Lung (tissue), 12 donors: ENCODE measurements around the gene SLC37A1. TPM values are rescaled to one million over a fixed set of nuclear protein-coding genes. Genes with fewer than 3 reads are reported as not detected.

Experiments
- ATAC-seq: fragments of 200-7000 bp; cut with Tn5 transposase; one replicate; pipeline ENCODE4 v1.9.1; 2020; ENCODE audit warnings: moderate number of reproducible peaks; ENCODE audit not compliant: insufficient read depth, low FRiP score
- DNase-seq, 3 donors: peaks; one replicate each; pipeline ENCODE4 v3.0.0-alpha.2; 2013 to 2017
- H3K27ac ChIP-seq, 2 donors: one replicate each; pipeline ENCODE4 v1.5.1; 2013; ENCODE audit warnings: mild to moderate bottlenecking in 2 of 2, moderate library complexity in 2 of 2, control low read depth in 1 of 2, inconsistent platforms in 1 of 2, low read depth in 1 of 2, low read length in 1 of 2
- H3K27me3 ChIP-seq, 3 donors: one replicate each; pipeline ENCODE4 v1.5.1; 2013; ENCODE audit warnings: low read length in 2 of 3; ENCODE audit not compliant: control insufficient read depth in 3 of 3, insufficient read depth in 3 of 3
- H3K36me3 ChIP-seq, 4 donors: one replicate each; pipeline ENCODE4 v1.5.1; 2013; ENCODE audit warnings: low read length in 4 of 4, mild to moderate bottlenecking in 1 of 4, moderate library complexity in 1 of 4; ENCODE audit not compliant: control insufficient read depth in 4 of 4, insufficient read depth in 4 of 4
- H3K4me1 ChIP-seq, 5 donors: one replicate each; pipeline ENCODE4 v1.5.1; 2013; ENCODE audit warnings: low read length in 5 of 5, mild to moderate bottlenecking in 2 of 5, moderate library complexity in 1 of 5; ENCODE audit not compliant: control insufficient read depth in 5 of 5, insufficient read depth in 5 of 5
- H3K4me3 ChIP-seq: one replicate; pipeline ENCODE4 v1.5.1; 2013; ENCODE audit warnings: mild to moderate bottlenecking, control low read depth, moderate library complexity
- H3K9ac ChIP-seq, 2 donors: one replicate each; pipeline ENCODE4 v1.5.1; 2013; ENCODE audit warnings: low read length in 2 of 2, control low read depth in 1 of 2; ENCODE audit not compliant: insufficient read depth in 1 of 2
- H3K9me3 ChIP-seq, 4 donors: one replicate each; pipeline ENCODE4 v1.5.1; 2013; ENCODE audit warnings: low read length in 3 of 4, mild to moderate bottlenecking in 1 of 4, moderate library complexity in 1 of 4; ENCODE audit not compliant: control insufficient read depth in 4 of 4, insufficient read depth in 3 of 4
- WGBS, 2 donors: extraction: QIAGEN DNeasy Blood & Tissue Kit; methylation state at CpG; one replicate each; pipeline ENCODE4 v1.1.7; 2013; 5-methylcytosine and 5-hydroxymethylcytosine counted together
- polyA plus RNA-seq, 2 donors: library from polyadenylated mRNA; stranded (reverse); fragments of 200-250 nt; gene quantifications; one replicate each; pipeline ENCODE4 v1.2.1, GENCODE V29; 2013
- total RNA-seq, 2 donors: library from RNA; depleted of rRNA in 1 of 2; stranded (reverse); fragments of >200 nt in 1 of 2; gene quantifications; one replicate each; pipeline ENCODE4 v1.2.1, GENCODE V29; 2014 to 2021
- TF ChIP-seq, protein P1 (sequence below): IDR thresholded peaks from 2 replicates; pipeline ENCODE4 v1.5.1; 2012; ENCODE audit warnings: mild to moderate bottlenecking; ENCODE audit errors: control extremely low read depth, extremely low read depth
- donor health status: control.
- donor health status: control.
- donor health status: Bipolar disorder and iron deficiency.
- donor health status: healthy.
- donor health status: DM: yes; HTN: yes; CAD: no.

The SLC37A1 gene
- total and polyA plus RNA-seq, 4 donors, result 13.3 to 29.5 (median 19.6) TPM

DNA sequence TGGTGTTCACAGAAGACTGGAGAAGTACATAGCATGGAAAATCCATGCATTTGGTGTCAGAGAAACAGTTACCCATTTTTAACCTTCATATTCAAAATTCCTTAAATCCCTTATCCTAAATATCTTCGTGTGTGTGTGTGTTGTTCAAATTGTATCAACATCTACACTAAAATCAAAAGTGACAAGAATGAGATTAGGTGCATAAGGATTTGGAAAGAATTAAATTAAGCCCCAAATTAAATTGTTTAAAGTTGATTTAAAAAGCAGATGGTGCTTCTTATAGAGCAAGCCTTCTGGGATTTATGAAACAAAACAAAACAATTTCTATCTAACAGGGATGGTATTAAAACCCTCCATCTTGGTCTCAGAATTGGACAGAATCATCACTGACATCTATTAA lies 22.3 kb upstream of the SLC37A1 start:
- H3K9ac ChIP-seq, result no peak overlapping the region
- no peaks in the 10 kb centered on the region for H3K27me3 ChIP-seq
- TF ChIP-seq, protein P1, sequence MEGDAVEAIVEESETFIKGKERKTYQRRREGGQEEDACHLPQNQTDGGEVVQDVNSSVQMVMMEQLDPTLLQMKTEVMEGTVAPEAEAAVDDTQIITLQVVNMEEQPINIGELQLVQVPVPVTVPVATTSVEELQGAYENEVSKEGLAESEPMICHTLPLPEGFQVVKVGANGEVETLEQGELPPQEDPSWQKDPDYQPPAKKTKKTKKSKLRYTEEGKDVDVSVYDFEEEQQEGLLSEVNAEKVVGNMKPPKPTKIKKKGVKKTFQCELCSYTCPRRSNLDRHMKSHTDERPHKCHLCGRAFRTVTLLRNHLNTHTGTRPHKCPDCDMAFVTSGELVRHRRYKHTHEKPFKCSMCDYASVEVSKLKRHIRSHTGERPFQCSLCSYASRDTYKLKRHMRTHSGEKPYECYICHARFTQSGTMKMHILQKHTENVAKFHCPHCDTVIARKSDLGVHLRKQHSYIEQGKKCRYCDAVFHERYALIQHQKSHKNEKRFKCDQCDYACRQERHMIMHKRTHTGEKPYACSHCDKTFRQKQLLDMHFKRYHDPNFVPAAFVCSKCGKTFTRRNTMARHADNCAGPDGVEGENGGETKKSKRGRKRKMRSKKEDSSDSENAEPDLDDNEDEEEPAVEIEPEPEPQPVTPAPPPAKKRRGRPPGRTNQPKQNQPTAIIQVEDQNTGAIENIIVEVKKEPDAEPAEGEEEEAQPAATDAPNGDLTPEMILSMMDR, result no peak
- WGBS, 2 donors, result 73 to 92% methylated on average over 1 of the region's 1 CpG
- H3K4me1 ChIP-seq, result peaks cover 0 to 6% (median 0%) of the 10 kb centered on the region in 5 donors
- no peaks in the 10 kb centered on the region for H3K36me3 ChIP-seq
- ATAC-seq (no peak), DNase-seq (no peak)
- no peak overlapping the region for H3K4me3 ChIP-seq
- H3K9me3 ChIP-seq, result no peaks in the 10 kb centered on the region
- H3K27ac ChIP-seq, result no peak overlapping the region

DNA sequence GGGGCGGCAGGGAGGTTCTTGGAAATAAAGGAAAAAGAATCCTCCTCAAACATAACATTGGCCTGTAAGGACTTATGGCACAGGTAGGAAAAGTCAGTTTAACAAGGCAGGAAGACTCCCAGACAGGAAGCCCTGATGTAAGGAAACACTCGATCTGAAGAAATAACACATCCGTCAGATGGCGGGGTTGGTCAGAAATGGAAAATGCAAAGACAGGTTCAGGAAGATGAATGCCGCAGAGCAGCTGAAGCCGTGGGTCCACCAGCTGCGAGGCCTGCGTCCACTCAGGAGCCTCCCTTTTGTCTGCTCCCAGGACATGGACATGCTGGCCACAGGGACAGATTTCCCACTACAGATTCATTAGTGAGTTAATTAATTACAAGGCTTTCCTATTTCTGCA lies 21.5 kb upstream of the SLC37A1 start:
- ATAC-seq, result no peak
- 29 to 57% methylated on average over 8 of the region's 8 CpGs for WGBS, 2 donors

DNA sequence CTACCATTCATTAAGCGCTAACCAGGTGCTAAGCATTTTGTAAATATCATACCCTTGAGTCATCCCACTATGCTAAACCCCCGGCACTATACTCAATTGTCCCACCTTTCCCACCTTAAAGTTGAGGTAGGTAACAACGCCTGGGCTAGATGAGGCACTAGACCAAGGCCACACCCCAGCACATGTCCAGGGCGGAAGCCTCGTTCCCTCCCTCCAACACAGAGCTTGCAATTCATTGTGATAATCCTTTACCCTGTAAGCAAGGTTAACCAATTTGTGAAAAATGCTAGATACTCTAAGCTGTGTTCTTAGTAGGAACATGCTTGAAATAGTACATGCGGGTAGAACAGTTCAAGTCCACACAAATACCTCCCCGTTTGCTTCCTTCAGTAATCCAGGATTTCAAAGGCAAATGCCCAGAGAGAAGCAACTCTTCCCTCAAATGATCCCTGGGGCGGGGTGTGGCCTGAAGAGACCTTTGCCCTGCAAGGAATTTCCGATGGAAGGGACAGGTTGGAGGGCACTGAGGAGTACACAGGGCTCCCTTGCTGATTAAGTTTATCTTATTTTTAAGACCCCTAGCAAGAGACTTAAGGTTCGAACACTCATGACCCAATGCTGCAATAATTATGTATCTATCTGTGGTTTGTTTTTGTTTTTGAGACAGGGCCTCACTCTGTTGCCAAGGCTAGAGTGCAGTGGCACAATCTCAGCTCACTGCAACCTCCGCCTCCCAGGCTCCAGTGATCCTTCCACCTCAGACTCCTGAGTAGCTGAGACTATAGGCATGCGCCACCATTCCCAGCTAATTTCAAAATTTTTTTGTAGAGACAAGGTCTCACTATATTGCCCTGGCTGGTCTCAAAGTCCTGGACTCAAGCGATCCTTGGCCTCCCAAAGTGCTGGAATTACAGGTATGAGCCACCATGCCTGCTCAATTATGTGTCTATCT lies 20.3 kb upstream of the SLC37A1 start:
- DNase-seq (no peak), ATAC-seq (no peak)
- H3K4me1 ChIP-seq, result peaks cover 0 to 6% (median 6%) of the 10 kb centered on the region in 5 donors
- no peaks in the 10 kb centered on the region for H3K36me3 ChIP-seq
- H3K9me3 ChIP-seq, result no peaks in the 10 kb centered on the region
- no peak overlapping the region for H3K4me3 ChIP-seq
- TF ChIP-seq, protein P1, result no peak
- H3K27ac ChIP-seq, result no peak overlapping the region
- WGBS, 2 donors, result 90 to 93% methylated on average over 13 of the region's 13 CpGs
- no peaks in the 10 kb centered on the region for H3K27me3 ChIP-seq
- H3K9ac ChIP-seq, result no peak overlapping the region

More for the DNA sequence above, 21.5 kb upstream of the SLC37A1 start:
- Histone ChIP-seq H3K27ac (no peak overlapping the region), H3K4me1 (peaks cover 0 to 6% (median 6%) of the 10 kb centered on the region in 5 donors), H3K36me3 (no peaks in the 10 kb centered on the region), H3K4me3 (no peak overlapping the region), H3K9me3 (no peaks in the 10 kb centered on the region), H3K9ac (no peak overlapping the region), H3K27me3 (no peaks in the 10 kb centered on the region)
- TF ChIP-seq, protein P1, result no peak
- DNase-seq, result no peak
